ENCODE results near the gene TMEM208.

TMEM208 gene

GRCh38 chr16:67237396-67238277 is 10.7 kb downstream of the TMEM208 start:
- no peak for DNase-seq

GRCh38 chr16:67238278-67238575 is 11.3 kb downstream of the TMEM208 start:
- DNase-seq: no peak

DNA sequence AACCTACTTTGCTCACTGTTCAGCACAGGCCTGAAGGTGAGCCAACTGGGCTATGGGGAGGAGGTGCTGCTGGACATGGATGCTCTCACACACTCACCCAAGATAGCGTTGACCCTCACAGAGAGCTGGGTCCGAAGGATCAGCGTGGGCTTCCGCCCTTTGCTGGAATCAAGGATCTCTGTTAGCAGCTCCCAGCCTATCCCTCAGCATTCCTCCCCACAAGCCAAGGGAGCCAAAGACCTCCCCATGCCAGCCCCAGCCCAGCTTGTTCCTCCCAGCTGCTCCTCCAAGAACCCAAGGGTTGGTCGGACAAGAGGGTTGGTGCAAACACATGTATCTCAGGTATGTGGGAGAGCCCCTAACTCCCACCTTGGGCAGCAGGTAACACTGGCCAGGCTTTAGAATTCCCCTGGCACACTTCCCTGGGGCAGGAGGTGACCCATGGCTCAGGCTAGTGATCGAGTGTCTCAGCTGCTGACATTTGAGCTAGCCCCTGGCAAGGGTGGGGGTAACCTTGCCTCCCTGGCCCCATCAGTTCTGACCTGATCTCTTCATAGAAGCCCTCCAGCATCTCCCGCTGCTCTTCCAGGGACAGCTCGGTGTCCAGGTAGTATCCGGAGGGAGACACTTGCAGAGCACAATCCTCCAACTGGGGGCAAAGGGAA is 12.0 kb downstream of the TMEM208 start:
- no peak for DNase-seq

DNA sequence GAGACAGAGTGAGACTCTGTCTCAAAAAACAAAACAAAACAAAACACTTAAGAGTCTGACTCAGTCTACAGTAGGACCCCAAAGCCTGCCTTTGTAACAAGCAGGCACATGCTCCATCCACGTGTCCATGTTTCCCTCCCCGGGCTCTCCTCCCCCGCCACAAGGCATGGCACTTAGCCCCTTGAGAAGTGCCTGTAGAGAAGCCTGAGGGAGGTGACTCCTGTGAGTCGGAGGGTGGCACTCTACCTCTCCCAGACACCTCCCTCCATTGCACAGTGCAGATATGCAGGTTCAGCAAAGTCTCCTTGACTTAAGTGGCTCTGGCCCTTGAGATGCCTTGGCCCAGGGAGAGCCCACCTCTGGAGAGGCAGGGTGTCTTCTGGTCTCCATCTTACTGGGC is 13.6 kb downstream of the TMEM208 start:
- no peak for DNase-seq

DNA sequence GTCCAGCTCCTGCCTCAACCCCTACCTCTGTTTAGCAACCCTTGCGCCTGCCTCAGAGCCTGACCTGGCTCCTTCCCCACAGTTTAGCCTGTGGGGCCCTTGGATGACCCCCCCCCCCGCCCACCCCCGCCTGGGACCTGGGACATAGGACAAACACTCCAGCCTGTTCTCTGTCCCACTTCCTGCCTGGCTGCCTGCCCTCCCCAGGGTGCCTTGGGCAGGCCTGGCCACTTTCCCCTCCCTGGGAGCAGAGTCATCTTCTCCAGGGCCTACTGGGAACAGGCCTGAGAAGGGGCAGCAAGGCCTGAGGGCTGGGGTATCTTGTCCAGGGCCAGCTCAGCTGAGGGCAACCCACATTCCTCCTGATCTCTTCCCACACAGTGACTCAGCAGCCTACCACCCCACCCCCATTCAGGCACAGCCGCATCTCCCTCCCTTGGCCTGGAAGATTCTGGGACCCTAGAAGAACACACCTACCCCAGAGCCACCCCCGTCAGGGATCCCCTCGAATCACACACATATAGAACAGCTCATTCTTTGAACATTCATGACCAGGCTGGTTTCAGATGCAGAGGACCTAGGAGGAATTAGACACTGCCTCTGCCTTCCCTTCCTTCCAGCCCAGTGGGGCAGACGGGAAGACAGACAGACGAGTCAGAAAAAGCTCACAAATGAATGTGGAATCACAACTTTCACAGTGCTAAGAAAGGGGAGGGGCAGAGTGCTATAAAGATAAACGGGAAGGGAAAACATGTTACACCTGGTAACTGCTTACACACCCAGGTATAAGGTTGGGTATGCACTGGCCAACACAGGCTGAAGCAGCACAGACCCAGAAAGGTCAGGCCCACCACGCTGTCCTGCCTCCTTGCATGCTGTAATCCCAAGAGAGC is 14.3 kb downstream of the TMEM208 start:
- DNase-seq: peak; percentile 41

DNA sequence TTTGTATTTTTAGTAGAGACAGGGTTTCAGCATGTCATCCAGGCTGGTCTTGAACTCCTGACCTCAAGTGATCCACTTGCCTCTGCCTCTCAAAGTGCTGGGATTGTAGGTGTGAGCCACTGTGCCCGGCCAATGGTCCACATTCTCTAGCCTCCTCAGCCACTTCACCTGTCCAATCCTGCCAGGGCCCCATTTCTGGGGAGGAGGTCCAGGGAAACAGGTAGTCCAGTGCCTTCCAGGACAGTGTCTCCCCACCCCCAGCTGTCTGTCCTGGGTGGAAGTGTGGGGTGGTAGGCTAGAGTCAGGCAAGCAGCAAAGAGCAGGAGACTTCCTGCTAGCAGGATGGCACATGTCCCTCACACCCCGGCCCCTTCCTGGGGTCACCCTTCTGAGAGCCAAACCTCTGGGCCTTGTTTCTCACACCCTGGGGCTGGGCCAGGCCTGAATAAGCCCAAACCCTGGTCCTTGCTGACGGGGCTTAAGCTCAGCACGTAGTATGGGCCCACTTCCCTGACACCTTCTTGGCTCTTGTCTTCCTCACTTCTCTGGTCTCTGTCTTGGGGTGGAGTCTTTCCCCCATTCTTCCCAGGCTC is 15.3 kb downstream of the TMEM208 start:
- DNase-seq: no peak

GRCh38 chr16:67243481-67243880 is 16.6 kb downstream of the TMEM208 start:
- DNase-seq: peak; percentile 55

GRCh38 chr16:67244387-67245185 is 17.7 kb downstream of the TMEM208 start:
- DNase-seq: peak; percentile 100

GRCh38 chr16:67245186-67245585 is 18.3 kb downstream of the TMEM208 start:
- no peak for DNase-seq

DNA sequence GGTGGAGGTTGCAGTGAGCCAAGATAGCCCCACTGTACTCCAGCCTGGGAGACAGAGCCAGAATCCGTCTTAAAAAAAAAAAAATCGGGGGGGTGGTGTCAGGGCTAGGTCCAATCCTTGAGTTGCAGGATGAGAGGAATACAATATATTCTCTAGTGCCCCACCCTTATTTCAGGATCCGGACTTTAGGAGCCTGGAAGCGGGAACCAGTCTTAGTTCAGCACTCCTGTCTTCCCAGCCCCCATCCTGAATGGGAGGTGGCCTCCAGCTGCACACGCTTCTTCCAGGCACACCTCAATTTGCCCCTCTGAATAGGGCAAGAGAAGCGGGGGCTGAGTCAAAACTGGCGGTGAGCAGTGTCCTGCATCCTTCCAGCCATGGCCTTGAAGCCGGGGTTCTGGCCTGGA is 18.7 kb downstream of the TMEM208 start:
- DNase-seq: no peak

DNA sequence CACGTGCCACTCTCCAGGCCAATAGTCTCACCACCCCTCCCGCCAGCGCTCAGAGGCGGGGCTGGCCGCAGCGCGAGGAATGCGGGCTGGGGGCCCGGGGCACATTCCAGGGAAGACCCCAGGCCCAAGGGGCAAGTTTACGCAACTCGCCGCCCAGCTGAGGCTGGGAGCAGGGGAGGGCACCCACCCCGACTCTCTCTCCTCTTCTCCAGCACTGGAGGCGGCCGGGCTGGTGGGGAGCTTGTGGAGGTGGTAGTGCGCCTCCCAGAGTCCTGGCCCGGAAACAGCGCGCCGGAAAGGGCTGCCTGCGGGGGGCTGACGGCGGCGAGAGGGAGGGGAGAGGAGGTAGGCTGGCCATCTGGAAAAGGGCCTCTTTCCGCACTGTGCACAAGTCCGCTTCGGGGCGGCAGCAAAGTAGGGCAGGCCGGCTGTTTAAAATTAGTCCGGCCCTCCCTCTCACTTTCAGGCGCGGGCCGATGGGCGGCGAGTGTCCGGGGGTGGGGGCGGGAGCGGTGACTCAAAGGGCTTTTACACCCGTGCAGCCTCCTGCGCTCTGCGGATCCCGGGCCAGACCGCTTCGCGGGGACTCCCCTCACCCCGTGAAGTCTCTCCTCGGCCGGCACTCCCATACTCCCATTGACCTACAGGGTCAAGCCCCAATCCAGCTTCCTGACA is 19.3 kb downstream of the TMEM208 start:
- DNase-seq: peak; percentile 70

GRCh38 chr16:67246756-67247191 is 19.8 kb downstream of the TMEM208 start:
- DNase-seq: no peak

GRCh38 chr16:67247192-67248072 is 20.5 kb downstream of the TMEM208 start, which contains the start of gene FHOD1:
FHOD1 (minus strand) TSS chr16:67247481; CDS start chr16:67247410, 71 bp downstream.
- DNase-seq: peak; percentile 95

DNA sequence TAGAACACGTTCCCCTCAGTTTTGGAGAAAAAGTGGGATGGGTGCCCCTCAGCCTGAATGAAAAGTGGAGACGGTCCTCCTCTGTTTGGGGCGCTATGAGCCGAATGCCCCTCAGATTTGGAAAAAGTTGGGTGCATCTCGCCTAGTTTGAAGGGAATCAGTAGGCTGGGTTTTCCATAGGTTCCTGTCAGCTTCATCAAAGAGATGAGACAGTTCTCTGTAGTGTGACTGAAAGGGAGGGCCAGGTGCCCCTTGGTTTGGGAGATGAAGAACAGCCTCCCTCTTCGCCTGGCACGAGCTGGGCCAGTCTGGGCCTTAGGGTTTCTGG is 21.1 kb downstream of the TMEM208 start:
- no peak for DNase-seq

DNA sequence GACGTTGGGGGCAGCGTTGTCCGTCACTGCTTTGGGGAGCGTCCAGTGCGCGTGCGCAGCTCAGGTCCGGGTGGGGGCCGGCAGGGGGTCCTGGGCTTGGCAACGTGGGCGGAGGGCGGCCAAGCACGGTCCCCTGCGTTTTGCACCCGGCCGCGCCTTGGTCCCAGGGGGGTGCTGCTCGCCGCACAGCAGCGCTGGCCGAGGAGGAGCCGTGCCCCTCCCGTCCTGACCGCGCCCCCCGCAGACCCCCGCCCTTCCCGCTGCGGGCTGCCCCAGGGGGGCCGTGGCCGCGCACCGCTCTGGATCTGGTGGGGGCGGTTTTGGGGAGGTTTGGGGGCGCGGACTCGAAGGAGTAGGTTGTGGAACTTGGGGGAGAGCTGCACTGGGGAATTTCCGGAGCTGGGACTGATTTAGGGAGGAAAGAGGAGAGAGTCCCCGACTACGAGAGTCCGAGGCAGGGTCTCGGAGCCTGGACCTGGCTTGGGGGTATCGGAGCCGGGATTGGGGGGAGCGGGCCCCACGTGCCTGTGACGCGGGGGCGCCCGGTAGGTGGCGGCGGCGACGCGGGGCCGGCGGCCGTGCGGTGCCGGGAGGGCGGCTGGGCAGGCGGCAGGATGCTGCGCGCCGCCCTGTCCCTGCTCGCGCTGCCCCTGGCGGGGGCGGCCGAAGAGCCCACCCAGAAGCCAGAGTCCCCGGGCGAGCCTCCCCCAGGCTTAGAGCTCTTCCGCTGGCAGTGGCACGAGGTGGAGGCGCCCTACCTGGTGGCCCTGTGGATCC is 21.7 kb downstream of the TMEM208 start, which contains the start of gene SLC9A5:
Gene SLC9A5 (plus strand): TSS at position 579 of the 777 bp plus-strand sequence. CDS start 36 bp downstream, at position 615.
- no peak for DNase-seq

GRCh38 chr16:67249178-67250044 is 22.5 kb downstream of the TMEM208 start:
- DNase-seq: no peak

DNA sequence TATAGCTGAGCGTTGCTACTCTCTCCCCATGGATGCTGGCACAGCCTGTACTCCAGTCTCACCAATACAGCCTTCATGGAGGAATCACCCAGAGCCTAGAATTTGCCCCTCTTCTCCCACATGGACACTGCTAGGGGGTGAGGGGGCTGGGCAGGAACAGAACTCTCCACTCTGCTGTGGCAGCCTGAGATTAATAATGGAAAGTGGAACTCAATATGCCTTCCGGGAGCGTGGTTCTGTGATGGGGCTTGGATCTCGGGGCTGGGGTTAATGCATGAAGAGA is 23.1 kb downstream of the TMEM208 start:
- no peak for DNase-seq

- no peak for DNase-seq
Measured at GRCh38 chr16:67252609-67253497, 25.9 kb downstream of the TMEM208 start.
